Stimulated activated CD4-positive, alpha-beta T cell treated with anti-CD3 and anti-CD28 coated beads, Interleukin-1b, Interleukin-23, amount 100 ng/mL, for 24 hours (primary cell): ENCODE data around the gene HES3.
A peak's percentile ranks its signal among the peaks of the same experiment; 100 is the strongest.

Experiments used
- DNase-seq, 4 experiments: peaks; one replicate each; pipeline ENCODE4 v3.0.0-alpha.2; 2020; ENCODE audit warnings: low read depth in 4 of 4, low spot score in 1 of 4

The HES3 gene, protein sequence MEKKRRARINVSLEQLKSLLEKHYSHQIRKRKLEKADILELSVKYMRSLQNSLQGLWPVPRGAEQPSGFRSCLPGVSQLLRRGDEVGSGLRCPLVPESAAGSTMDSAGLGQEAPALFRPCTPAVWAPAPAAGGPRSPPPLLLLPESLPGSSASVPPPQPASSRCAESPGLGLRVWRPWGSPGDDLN

GRCh38 chr1:6243993-6244392 lies at the start of gene HES3:
Gene HES3 (plus strand): TSS chr1:6244179. CDS start chr1:6244366, 187 bp downstream.
- no peak for DNase-seq

GRCh38 chr1:6197746-6198427 lies 46.1 kb upstream of the HES3 start:
- DNase-seq: no peak

- no peak for DNase-seq
Observed at GRCh38 chr1:6198646-6199297, 45.2 kb upstream of the HES3 start.

DNA sequence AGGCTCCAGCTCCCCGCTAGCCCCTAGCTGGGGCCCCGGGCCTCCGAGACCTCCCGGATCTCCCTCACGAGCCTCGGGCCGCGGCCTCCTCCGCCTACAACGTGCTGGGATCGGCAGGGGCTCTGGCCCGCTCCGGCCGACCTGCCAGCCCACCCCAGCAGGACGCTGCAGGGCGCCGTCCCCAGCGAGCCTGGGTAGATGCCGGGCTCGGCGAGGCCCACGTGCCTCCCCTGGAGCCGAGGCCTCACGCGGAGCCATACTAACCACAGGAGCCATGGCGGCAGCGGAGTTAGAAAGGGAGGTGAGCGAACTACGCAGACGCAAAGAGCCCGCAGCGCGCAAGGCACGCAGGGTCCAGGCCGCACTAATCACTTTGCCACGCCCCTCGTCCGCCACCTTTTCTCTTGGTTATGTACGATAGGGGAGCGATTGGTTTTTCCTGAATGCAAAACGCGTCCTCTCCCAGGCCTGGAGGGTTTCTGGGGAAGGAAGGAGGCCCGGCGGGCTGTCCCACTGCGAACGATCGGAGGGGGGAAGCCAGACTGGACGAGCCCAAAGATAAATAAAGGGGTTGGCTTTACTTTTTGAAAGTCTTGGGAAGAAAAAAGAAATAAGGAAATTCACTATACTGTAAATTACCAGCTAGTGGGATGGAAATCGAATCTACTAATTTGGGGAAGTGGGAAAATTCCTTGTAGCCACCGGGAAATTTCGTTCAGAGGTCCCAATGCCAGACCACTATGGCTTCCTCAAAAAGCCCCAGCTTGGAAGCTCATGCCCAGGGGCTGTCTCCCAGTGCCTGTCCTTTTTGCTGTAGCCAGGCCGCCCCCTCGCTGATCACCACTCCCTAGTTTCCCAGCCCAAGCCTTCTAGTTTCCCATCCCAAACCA lies 44.4 kb upstream of the HES3 start, which contains the start of gene RPL22:
Gene RPL22, minus strand, starts transcription at position 298 of the 890 bp plus-strand sequence. Its CDS starts 22 bp downstream, at position 276.
- DNase-seq: peak; percentile 92 to 99 (median 96)

DNA sequence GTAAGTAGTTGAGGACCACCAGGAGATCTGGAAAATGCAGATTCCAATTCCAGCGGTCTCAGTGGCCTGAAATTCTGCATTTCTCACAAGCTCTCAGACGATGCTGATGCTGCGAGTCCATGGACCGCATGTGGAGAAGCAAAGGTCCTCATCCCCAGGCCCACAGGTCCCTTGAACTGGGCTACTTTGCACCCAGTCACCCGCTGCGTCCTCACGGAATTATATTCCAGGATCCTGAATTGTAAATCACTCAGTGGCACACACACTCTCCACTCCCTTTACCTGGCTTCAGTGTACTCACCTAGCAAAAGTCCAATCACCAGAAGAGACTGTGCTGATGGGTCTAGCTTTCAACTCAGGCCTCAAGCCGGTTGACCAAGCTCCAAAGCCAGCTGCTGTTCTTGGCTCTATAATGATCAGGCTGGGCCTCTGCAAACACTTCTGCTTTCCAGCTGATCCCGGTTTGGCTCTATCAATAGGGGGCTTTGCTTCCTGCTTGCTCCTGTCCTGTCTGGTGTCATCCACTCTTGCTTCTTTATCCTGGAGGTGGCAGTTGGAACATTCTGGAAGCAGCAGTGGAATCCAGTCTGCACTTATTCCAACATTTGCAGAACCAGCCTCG lies 43.7 kb upstream of the HES3 start:
- no peak for DNase-seq

- no peak for DNase-seq
Observed at GRCh38 chr1:6202256-6202655, 41.7 kb upstream of the HES3 start.

DNA sequence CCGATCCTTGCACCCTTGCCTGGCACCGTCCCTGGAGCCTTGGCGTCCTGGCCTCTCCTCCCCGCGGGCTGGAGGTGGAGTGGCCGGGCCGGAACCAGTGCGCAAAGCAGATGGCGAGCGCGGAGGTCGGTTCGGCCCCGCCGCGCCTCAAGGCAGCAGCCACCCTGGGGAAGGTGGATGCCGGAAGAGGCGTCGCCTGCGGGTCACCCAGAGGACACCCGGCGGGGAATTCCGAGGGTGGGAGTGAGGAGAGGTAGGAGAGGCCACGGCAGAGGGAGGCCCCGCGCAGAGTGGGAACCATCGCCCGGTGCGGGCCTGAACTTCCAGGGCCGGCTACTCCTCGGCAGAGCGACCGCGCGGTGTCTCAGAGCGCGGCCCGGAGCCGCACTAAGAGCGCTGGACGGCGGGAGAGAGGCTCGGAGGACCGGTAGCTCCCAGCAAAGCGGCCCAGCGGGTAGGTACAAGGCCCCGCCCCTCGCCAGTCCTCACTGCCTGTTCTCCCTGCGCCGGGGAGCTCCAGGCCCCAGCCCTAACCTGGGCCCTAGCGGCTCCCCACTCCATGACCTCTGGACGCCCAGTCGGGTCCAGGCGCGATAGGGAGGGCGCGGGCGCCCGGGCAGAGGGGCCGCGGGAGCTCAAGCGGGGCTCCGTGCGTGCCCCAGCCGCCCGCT lies 38.0 kb upstream of the HES3 start, which contains the start of gene RNF207:
Gene RNF207, plus strand, starts transcription at position 271 of the 671 bp plus-strand sequence. CDS start 417 bp downstream, outside the sequence.
- DNase-seq: peak in 3 of 4 experiments; percentile 42 to 70 (median 52)

DNA sequence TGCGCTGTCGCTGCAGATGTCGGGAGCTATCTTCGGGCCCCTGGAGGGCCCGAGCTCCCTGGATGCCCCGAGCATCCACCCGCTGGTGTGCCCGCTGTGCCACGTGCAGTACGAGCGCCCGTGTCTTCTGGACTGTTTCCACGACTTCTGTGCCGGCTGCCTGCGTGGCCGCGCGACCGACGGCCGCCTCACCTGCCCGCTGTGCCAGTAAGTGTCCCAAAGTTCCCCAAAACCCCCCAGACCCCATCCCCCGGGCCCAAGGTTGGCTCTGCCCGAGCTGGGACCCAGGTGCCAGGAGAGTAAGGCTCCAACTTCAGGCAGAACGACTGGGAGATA lies 37.5 kb upstream of the HES3 start:
- DNase-seq: no peak

DNA sequence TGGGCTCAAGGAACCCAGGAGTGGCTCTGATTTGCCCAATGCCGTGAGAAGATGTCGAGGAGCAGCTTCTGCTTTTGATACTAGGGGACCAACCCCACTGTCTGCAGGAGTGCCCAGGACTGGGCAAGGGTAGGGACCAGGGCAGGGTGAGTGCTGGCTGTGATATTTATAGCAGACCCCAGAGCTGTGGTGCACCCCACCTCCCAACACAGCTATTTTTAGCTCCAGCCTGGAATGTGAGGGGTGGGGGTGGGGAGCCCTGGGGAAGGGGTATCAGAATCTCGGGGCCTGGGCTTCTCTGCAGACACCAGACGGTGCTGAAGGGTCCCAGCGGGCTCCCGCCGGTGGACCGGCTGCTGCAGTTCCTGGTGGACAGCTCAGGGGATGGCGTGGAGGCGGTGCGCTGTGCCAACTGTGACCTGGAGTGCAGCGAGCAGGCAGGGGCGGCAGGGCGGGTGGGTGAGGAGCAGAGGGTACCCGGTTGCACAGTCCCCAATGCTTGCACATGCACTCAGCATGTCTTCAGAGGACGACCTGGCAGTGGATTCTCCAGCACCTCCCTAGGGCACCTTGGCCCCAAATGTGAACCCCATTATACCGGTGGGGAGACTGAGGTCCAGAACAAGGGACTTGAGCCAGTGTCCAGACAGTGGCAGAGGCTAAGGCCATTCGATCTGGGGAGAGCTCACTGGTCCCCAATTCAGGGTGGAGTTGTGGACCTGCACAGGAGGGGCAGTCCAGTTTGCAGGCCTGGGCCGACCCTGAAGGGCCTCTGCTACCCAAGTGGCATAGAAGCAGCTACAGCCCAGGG lies 36.7 kb upstream of the HES3 start:
- DNase-seq: no peak

DNA sequence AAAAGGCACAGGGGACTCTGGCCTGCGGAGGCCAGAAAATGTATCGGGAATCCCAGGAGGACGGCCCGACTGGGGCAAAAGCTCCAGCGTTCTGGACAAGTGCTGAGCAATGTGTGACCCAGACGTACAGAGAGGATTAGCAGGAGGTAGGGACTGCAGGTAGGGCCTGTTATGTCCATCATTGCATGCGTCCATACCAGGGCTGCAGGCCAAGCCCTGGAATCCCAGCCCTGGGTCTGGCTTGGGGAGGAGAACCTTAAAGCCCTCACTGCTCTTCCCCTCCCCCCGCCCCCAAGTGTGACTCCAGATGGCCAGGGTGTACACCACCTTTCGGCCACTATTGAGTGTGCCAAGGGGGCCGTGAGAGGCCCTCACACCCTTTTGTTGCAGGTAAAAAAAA lies 36.1 kb upstream of the HES3 start:
- DNase-seq: no peak

DNA sequence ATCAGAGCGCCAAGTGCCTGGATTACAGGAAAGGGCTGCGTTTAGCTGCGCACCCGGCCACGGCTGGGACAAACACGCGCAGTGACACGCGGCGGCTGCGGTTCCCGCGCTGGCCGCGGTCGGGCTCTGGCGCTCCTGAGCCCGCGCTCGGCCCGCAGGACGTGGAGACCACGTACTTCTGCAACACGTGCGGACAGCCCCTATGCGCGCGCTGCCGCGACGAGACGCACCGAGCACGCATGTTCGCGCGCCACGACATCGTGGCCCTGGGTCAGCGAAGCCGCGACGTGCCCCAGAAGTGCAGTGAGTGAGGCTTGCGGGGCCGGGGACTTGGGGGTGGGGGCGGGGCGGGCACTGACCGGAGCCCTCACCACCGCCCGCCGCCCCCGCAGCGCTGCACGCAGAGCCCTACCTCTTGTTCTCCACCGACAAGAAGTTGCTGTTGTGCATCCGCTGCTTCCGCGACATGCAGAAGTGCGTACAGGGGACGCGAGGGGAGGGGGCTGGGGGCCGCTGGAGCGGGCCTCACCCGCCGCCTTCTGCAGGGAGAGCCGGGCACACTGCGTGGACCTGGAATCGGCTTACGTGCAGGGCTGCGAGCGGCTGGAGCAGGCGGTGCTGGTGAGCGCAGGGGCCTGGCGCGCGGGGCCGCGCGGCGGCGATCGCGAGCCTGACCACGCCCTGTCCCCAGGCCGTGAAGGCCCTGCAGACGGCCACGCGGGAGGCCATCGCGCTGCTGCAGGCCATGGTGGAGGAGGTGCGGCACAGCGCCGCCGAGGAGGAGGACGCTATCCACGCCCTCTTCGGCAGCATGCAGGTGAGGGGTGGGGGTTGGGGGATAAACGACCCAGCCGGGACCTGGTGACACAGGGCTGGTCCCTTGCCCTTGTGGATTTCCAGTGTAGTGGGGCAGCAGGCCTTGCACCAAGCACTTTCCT lies 35.0 kb upstream of the HES3 start:
- DNase-seq: no peak

GRCh38 chr1:6209661-6210580 lies 34.1 kb upstream of the HES3 start:
- DNase-seq: no peak

- no peak for DNase-seq
Observed at GRCh38 chr1:6210591-6211355, 33.2 kb upstream of the HES3 start.

- DNase-seq: no peak
Observed at GRCh38 chr1:6211731-6212130, 32.2 kb upstream of the HES3 start.

- DNase-seq: no peak
Observed at GRCh38 chr1:6212193-6212959, 31.6 kb upstream of the HES3 start.
